Lower leg skin (tissue), 3 donors: Measurements from ENCODE around the gene FMR1.

Experiments used
- CTCF ChIP-seq, 3 donors: fragments of 450-650 bp; IDR thresholded peaks; one replicate each; pipeline ENCODE4 v1.5.1; 2016; ENCODE audit warnings: antibody characterized with exemption in 3 of 3, mild to moderate bottlenecking in 3 of 3, moderate library complexity in 2 of 3
- POLR2A ChIP-seq, 2 donors: fragments of 450-650 bp; IDR thresholded peaks; one replicate each; pipeline ENCODE4 v1.6.1; 2016 to 2017; ENCODE audit warnings: antibody characterized with exemption in 2 of 2, mild to moderate bottlenecking in 1 of 2, moderate library complexity in 1 of 2

- TF ChIP-seq CTCF (IDR thresholded peaks at IDR 0.05) (no peak), POLR2A (IDR thresholded peaks at IDR 0.05) (no peak)
These were observed 38.6 kb downstream of the FMR1 start for GRCh38 chrX:147950352-147950751.
